A673 (cell line): Measurements from ENCODE around the gene FAM13A. TPM values are rescaled to one million over a fixed set of nuclear protein-coding genes. Genes with fewer than 3 reads are reported as not detected.

Experiments used
- BruUV-seq: library from RNA; stranded (reverse); fragments of 400-500 nt; replicated peaks from 2 replicates; lab custom pipeline; 2021; lab: Mats Ljungman, UMichigan
- CTCF ChIA-PET: fragments of 300-600 bp; sonication (Branson Sonifier 250); formaldehyde crosslinking; loops from one replicate; lab custom pipeline; 2022; ENCODE audit warnings: antibody characterized with exemption; lab: Charles Lee
- POLR2A ChIA-PET: fragments of 300-600 bp; sonication (Branson Sonifier 250); formaldehyde crosslinking; loops from one replicate; lab custom pipeline; 2022; ENCODE audit warnings: antibody characterized with exemption; ENCODE audit not compliant: low non-redundant PET; lab: Charles Lee
- DNase-seq: peaks from one replicate; pipeline ENCODE4 v3.0.0-alpha.2; 2015; ENCODE audit warnings: low spot score
- H3K27ac ChIP-seq: fragments of 200-600 bp; sonication (generic); 2 replicates; pipeline ENCODE4 v1.5.1; 2016; ENCODE audit warnings: mixed run types, low read depth, mild to moderate bottlenecking, mixed read lengths, antibody characterized with exemption, low read length; ENCODE audit not compliant: poor library complexity, severe bottlenecking
- H3K27me3 ChIP-seq: fragments of 200-600 bp; sonication (generic); replicated peaks from 2 replicates; pipeline ENCODE4 v1.6.1; 2017; ENCODE audit warnings: mixed run types, low read depth, mild to moderate bottlenecking, mixed read lengths, antibody characterized with exemption, low read length; ENCODE audit not compliant: insufficient read depth, poor library complexity
- H3K36me3 ChIP-seq: fragments of 200-600 bp; sonication (generic); 2 replicates; pipeline ENCODE4 v1.6.1; 2016; ENCODE audit warnings: mixed run types, mild to moderate bottlenecking, mixed read lengths, antibody characterized with exemption, low read length; ENCODE audit not compliant: insufficient read depth, poor library complexity, severe bottlenecking
- H3K4me1 ChIP-seq: fragments of 200-600 bp; sonication (generic); 2 replicates; pipeline ENCODE4 v1.6.1; 2017; ENCODE audit warnings: mixed run types, mild to moderate bottlenecking, mixed read lengths, antibody characterized with exemption, low read length; ENCODE audit not compliant: insufficient read depth, poor library complexity, severe bottlenecking
- H3K4me3 ChIP-seq: fragments of 200-600 bp; sonication (generic); 2 replicates; pipeline ENCODE4 v1.5.1; 2016; ENCODE audit warnings: low read depth, mixed run types, mild to moderate bottlenecking, mixed read lengths, low read length; ENCODE audit not compliant: poor library complexity, severe bottlenecking
- H3K9me3 ChIP-seq: fragments of 200-600 bp; sonication (generic); 2 replicates; pipeline ENCODE4 v1.6.1; 2016; ENCODE audit warnings: mixed run types, low read depth, mild to moderate bottlenecking, mixed read lengths, antibody characterized with exemption, low read length; ENCODE audit not compliant: poor library complexity, severe bottlenecking
- EZH2 ChIP-seq: fragments of 200-600 bp; sonication (generic); IDR thresholded peaks from 2 replicates; pipeline ENCODE4 v1.6.1; 2017; ENCODE audit warnings: borderline replicate concordance, low read depth, mild to moderate bottlenecking, mixed read lengths, antibody characterized with exemption, low read length; ENCODE audit not compliant: poor library complexity, severe bottlenecking
- intact Hi-C: fragments of 100-400 bp; cut with micrococcal nuclease; formaldehyde crosslinking; loops from one replicate; pipeline ENCODE4 v1.10.0; 2022; ENCODE audit not compliant: unreplicated experiment
- total RNA-seq: library from RNA; stranded (reverse); gene quantifications from 2 replicates; pipeline ENCODE4 v1.2.3, GENCODE V29; 2021
- TF ChIP-seq, protein P1 (sequence below): fragments of 300-800, 200-600 bp; sonication (generic); conservative IDR thresholded peaks from 2 replicates; pipeline ENCODE4 v1.5.1; 2017; ENCODE audit warnings: low read depth, mild to moderate bottlenecking, antibody characterized with exemption, low read length, moderate library complexity, mixed read lengths

The FAM13A gene
- total RNA-seq, 1 experiment from 2014 or later, result 15.5 TPM

- no peaks in the 10 kb centered on the region for H3K27me3 ChIP-seq
- no peak overlapping the region for H3K27ac ChIP-seq
- BruUV-seq, result no TSS peak
- CTCF ChIA-PET, result no interaction called here
- H3K36me3 ChIP-seq, result no peaks in the 10 kb centered on the region
- POLR2A ChIA-PET, result no interaction called here
- no peak overlapping the region for H3K4me3 ChIP-seq
- intact Hi-C loops, result no loop called here
- H3K9me3 ChIP-seq, result no peaks in the 10 kb centered on the region
- no peak for DNase-seq
- no peak for TF ChIP-seq EZH2
- TF ChIP-seq, protein P1, sequence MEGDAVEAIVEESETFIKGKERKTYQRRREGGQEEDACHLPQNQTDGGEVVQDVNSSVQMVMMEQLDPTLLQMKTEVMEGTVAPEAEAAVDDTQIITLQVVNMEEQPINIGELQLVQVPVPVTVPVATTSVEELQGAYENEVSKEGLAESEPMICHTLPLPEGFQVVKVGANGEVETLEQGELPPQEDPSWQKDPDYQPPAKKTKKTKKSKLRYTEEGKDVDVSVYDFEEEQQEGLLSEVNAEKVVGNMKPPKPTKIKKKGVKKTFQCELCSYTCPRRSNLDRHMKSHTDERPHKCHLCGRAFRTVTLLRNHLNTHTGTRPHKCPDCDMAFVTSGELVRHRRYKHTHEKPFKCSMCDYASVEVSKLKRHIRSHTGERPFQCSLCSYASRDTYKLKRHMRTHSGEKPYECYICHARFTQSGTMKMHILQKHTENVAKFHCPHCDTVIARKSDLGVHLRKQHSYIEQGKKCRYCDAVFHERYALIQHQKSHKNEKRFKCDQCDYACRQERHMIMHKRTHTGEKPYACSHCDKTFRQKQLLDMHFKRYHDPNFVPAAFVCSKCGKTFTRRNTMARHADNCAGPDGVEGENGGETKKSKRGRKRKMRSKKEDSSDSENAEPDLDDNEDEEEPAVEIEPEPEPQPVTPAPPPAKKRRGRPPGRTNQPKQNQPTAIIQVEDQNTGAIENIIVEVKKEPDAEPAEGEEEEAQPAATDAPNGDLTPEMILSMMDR, result no peak
- no peaks in the 10 kb centered on the region for H3K4me1 ChIP-seq
These were observed 63.7 kb downstream of the FAM13A start for GRCh38 chr4:88993246-88993645.

- Histone ChIP-seq H3K27ac (no peak overlapping the region), H3K36me3 (no peaks in the 10 kb centered on the region), H3K27me3 (no peaks in the 10 kb centered on the region), H3K4me1 (no peaks in the 10 kb centered on the region), H3K9me3 (no peaks in the 10 kb centered on the region), H3K4me3 (no peak overlapping the region)
- no TSS peak for BruUV-seq
- DNase-seq, result no peak
- ChIA-PET POLR2A (no interaction called here), CTCF (no interaction called here)
- intact Hi-C loops, result no loop called here
- TF ChIP-seq, protein P1, result no peak
- no peak for TF ChIP-seq EZH2
These were observed 65.2 kb downstream of the FAM13A start for GRCh38 chr4:88991746-88992145.

DNA sequence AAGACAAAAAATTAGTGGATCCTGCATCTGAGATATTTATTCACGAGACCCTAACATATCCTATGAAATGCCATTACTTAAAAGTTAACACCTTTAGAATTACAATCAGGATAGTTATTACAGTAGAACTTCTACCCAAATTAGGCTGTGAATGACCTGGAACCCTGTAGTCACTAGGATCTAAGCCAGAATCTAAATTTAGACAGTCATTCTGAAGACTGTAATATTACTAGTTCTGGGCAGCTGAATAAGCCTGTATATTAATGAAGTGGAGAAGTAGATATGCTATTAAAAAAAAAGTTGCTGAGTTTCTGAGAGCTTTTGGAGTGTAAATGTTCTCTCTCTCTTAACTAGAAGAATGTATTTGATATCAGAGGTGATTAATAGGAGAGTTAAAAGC, 67.0 kb downstream of the FAM13A start:
- no peak for DNase-seq
- TF ChIP-seq, protein P1, result no peak
- no peak for TF ChIP-seq EZH2
- H3K27ac ChIP-seq, result no peak overlapping the region
- no TSS peak for BruUV-seq
- CTCF ChIA-PET, result no interaction called here
- H3K4me3 ChIP-seq, result no peak overlapping the region
- POLR2A ChIA-PET, result no interaction called here
- H3K36me3 ChIP-seq, result no peaks in the 10 kb centered on the region
- intact Hi-C loops, result no loop called here
- H3K9me3 ChIP-seq, result no peaks in the 10 kb centered on the region
- no peaks in the 10 kb centered on the region for H3K27me3 ChIP-seq
- no peaks in the 10 kb centered on the region for H3K4me1 ChIP-seq
